WTC11 (cell line): Measurements from ENCODE around the gene MORF4L2. TPM values are rescaled to one million over a fixed set of nuclear protein-coding genes. Genes with fewer than 3 reads are reported as not detected.

Experiments used
- ATAC-seq: fragments of 200-7000 bp; cut with Tn5 transposase; 2 replicates; pipeline ENCODE4 v1.10.0; 2021; ENCODE audit warnings: mild to moderate bottlenecking, moderate library complexity
- Bru-seq: library from RNA; stranded (reverse); fragments of 400-500 nt; gene quantifications from one replicate; lab custom pipeline; 2021; lab: Mats Ljungman, UMichigan
- CTCF ChIA-PET: fragments of 300-600 bp; sonication (Branson Sonifier 250); formaldehyde crosslinking; loops from one replicate; lab custom pipeline; 2021; ENCODE audit warnings: antibody characterized with exemption; lab: Charles Lee
- POLR2A ChIA-PET: fragments of 350-600 bp; sonication (Branson Sonifier 250); formaldehyde crosslinking; loops from one replicate; lab custom pipeline; 2021; ENCODE audit warnings: antibody characterized with exemption; lab: Charles Lee
- DNase-seq: peaks from one replicate; pipeline ENCODE4 v3.0.0; 2021; ENCODE audit warnings: low spot score
- H3K27ac Mint-ChIP-seq: 2 replicates; pipeline ENCODE4 v1.8.0; 2021; ENCODE audit warnings: mixed read lengths
- H3K27me3 Mint-ChIP-seq: 2 replicates; pipeline ENCODE4 v1.8.0; 2021; ENCODE audit warnings: low read depth, mild to moderate bottlenecking, moderate library complexity, mixed read lengths
- H3K36me3 Mint-ChIP-seq: 2 replicates; pipeline ENCODE4 v1.8.0; 2021; ENCODE audit warnings: mixed read lengths
- H3K4me1 Mint-ChIP-seq: 2 replicates; pipeline ENCODE4 v1.8.0; 2022; ENCODE audit warnings: mixed read lengths
- H3K4me3 Mint-ChIP-seq: 2 replicates; pipeline ENCODE4 v1.8.0; 2021; ENCODE audit warnings: mild to moderate bottlenecking, moderate library complexity, mixed read lengths
- H3K9me3 Mint-ChIP-seq: 2 replicates; pipeline ENCODE4 v1.8.0; 2021; ENCODE audit warnings: mixed read lengths
- CBFB ChIP-seq: sonication (generic); formaldehyde crosslinking; IDR thresholded peaks from 2 replicates; pipeline ENCODE4 v1.8.1; 2022; ENCODE audit warnings: mild to moderate bottlenecking, low read depth, missing genetic modification reagents
- CREM ChIP-seq: sonication (generic); formaldehyde crosslinking; IDR thresholded peaks from 2 replicates; pipeline ENCODE4 v1.8.1; 2022; ENCODE audit warnings: mild to moderate bottlenecking, missing genetic modification reagents, moderate library complexity
- GABPB1 ChIP-seq: sonication (generic); formaldehyde crosslinking; IDR thresholded peaks from 2 replicates; pipeline ENCODE4 v1.8.1; 2023; ENCODE audit warnings: mild to moderate bottlenecking, missing genetic modification reagents
- IRF2 ChIP-seq: sonication (generic); formaldehyde crosslinking; IDR thresholded peaks from 2 replicates; pipeline ENCODE4 v1.8.0; 2022; ENCODE audit warnings: low read depth, missing genetic modification reagents, borderline replicate concordance
- NFYB ChIP-seq: sonication (generic); formaldehyde crosslinking; conservative IDR thresholded peaks from 2 replicates; pipeline ENCODE4 v1.8.0; 2022; ENCODE audit warnings: low read depth, missing genetic modification reagents
- SMAD3 ChIP-seq: sonication (generic); formaldehyde crosslinking; IDR thresholded peaks from 2 replicates; pipeline ENCODE4 v1.8.0; 2022; ENCODE audit warnings: missing genetic modification reagents, mild to moderate bottlenecking, borderline replicate concordance
- SMAD4 ChIP-seq: sonication (generic); formaldehyde crosslinking; IDR thresholded peaks from 2 replicates; pipeline ENCODE4 v1.8.0; 2022; ENCODE audit warnings: mild to moderate bottlenecking, missing genetic modification reagents
- SOX15 ChIP-seq: fragments of 250-450 bp; sonication (Bioruptor Pico); IDR thresholded peaks from 2 replicates; pipeline ENCODE4 v1.9.0; 2021; ENCODE audit warnings: mild to moderate bottlenecking
- USF1 ChIP-seq: sonication (generic); formaldehyde crosslinking; IDR thresholded peaks from 2 replicates; pipeline ENCODE4 v1.8.0; 2022; ENCODE audit warnings: mild to moderate bottlenecking, missing genetic modification reagents
- USF2 ChIP-seq: sonication (generic); formaldehyde crosslinking; IDR thresholded peaks from 2 replicates; pipeline ENCODE4 v1.8.1; 2023; ENCODE audit warnings: mild to moderate bottlenecking, missing genetic modification reagents, moderate library complexity
- ZNF232 ChIP-seq: sonication (generic); formaldehyde crosslinking; IDR thresholded peaks from 2 replicates; pipeline ENCODE4 v1.8.0; 2022; ENCODE audit warnings: mild to moderate bottlenecking, missing genetic modification reagents
- long read RNA-seq, 3 experiments: library from RNA in 1 of 3; library from capped mRNA in 1 of 3; library from polyadenylated mRNA in 1 of 3; unstranded in 2 of 3; stranded (forward) in 1 of 3; transcript quantifications; one replicate each; pipeline ENCODE4 v2.0.0, GENCODE V29; 2021
- total RNA-seq: library from RNA; stranded (reverse); gene quantifications from 3 replicates; pipeline ENCODE4 v1.2.3, GENCODE V29; 2021
- TF ChIP-seq, protein P1 (sequence below): sonication (generic); formaldehyde crosslinking; IDR thresholded peaks from 2 replicates; pipeline ENCODE4 v1.8.0; 2022; ENCODE audit warnings: missing genetic modification reagents
- TF ChIP-seq, protein P2 (sequence below): sonication (generic); formaldehyde crosslinking; IDR thresholded peaks from 2 replicates; pipeline ENCODE4 v1.8.0; 2022; ENCODE audit warnings: mild to moderate bottlenecking, missing genetic modification reagents
- TF ChIP-seq, protein P3 (sequence below): sonication (generic); formaldehyde crosslinking; IDR thresholded peaks from 2 replicates; pipeline ENCODE4 v1.8.1; 2023; ENCODE audit warnings: mild to moderate bottlenecking, missing genetic modification reagents, moderate library complexity
- TF ChIP-seq, protein P4 (sequence below): sonication (generic); formaldehyde crosslinking; IDR thresholded peaks from 2 replicates; pipeline ENCODE4 v1.8.1; 2023; ENCODE audit warnings: mild to moderate bottlenecking, missing genetic modification reagents

The MORF4L2 gene
- total RNA-seq (325 to 355 TPM (median 329 TPM) in 3 replicates), Bru-seq, nascent RNA (percentile 99 among the genes with signal in this experiment)
- long read RNA-seq, experiment 1, transcript MORF4L2-203 (4 exons, 1,983 nt), result minor isoform, 199 of 891 reads
- long read RNA-seq, experiment 1, transcript MORF4L2-209 (5 exons, 869 nt), result minor isoform, 76 of 891 reads
- long read RNA-seq, experiment 1, transcript MORF4L2-215 (4 exons, 451 nt), result major isoform, 288 of 891 reads
- long read RNA-seq, experiment 1, transcript MORF4L2-206 (4 exons, 1,965 nt), result minor isoform, 32 of 891 reads
- long read RNA-seq, experiment 1, partial matches to known transcripts, result 13 of 891 reads
- long read RNA-seq, experiment 1, other reads (novel, unspliced or antisense), result 196 of 891 reads
- long read RNA-seq, experiment 2, transcript MORF4L2-215 (4 exons, 451 nt), result major isoform, 57 of 299 reads
- long read RNA-seq, experiment 2, transcript MORF4L2-201 (4 exons, 1,824 nt), result minor isoform, 12 of 299 reads
- long read RNA-seq, experiment 2, transcript MORF4L2-203 (4 exons, 1,983 nt), result minor isoform, 19 of 299 reads
- long read RNA-seq, experiment 2, transcript MORF4L2-206 (4 exons, 1,965 nt), result minor isoform, 12 of 299 reads
- long read RNA-seq, experiment 2, partial matches to known transcripts, result 24 of 299 reads
- long read RNA-seq, experiment 2, other reads (novel, unspliced or antisense), result 148 of 299 reads
- long read RNA-seq, experiment 3, transcript MORF4L2-209 (5 exons, 869 nt), result minor isoform, 53 of 475 reads
- long read RNA-seq, experiment 3, transcript MORF4L2-215 (4 exons, 451 nt), result major isoform, 145 of 475 reads
- long read RNA-seq, experiment 3, transcript MORF4L2-203 (4 exons, 1,983 nt), result minor isoform, 99 of 475 reads
- long read RNA-seq, experiment 3, transcript MORF4L2-201 (4 exons, 1,824 nt), result minor isoform, 22 of 475 reads
- long read RNA-seq, experiment 3, partial matches to known transcripts, result 5 of 475 reads
- long read RNA-seq, experiment 3, other reads (novel, unspliced or antisense), result 103 of 475 reads

DNA sequence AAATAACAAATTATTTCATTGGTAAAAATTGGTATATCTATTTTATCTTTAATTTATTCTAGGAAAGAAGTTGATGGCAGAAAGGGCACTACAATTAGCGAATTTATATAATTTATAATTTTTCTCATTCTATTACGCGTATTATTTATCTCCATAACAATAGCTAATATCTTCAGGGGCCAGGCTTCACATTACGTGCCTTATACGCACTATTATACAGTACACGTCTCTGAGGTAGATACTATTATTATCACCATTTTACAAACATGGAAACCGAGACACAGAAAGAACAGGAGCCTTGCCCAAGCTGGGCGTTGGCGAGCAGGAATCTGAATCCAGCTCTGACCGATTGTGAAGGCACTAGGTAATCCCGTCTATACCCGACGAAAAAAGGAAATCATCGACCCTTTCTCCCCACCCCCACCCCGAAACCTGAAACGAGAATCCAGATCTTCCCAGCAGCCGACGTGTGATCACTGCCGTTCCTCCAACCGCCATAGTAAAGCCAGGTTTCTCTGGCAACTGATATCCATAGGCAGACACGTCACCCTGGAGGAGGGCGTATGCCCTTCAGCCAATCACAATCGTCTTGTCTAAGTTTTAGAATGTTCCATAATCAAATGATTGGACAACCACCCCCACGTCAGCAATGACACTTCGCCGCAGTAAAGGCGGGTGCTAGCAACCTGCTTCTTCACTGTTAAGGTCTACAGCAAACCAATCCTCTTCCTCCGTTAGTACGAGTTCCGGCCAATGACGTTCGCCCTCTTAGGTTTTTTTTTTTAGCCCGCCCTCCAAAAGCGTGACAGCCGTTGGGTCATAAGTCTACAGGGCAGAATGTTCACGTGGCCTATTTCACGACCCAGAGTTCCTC lies at the start of gene MORF4L2:
Gene MORF4L2, minus strand, starts transcription at position 501 of the 874 bp plus-strand sequence. CDS start 9,672 bp downstream, outside the sequence.
- peak; percentile 84 for DNase-seq
- peaks cover 28% of the 10 kb centered on the region for H3K36me3 Mint-ChIP-seq
- ChIA-PET CTCF (interaction anchor here (0.6 to 1.1 kb wide), 3 partner anchors 56 to 153 kb away, joined by 4 to 9 read pairs (median 4); no protein-coding TSS in a partner anchor), POLR2A (interaction anchor here (0.9 to 1.3 kb wide), 3 partner anchors 12 to 232 kb away, joined by 3 to 5 read pairs (median 3); no protein-coding TSS in a partner anchor)
- H3K4me3 Mint-ChIP-seq, result no peak within 1 kb of the TSS
- 0 out of 2 replicates have a peak, but pooled peaks cover 4% of the 10 kb centered on the region for H3K4me1 Mint-ChIP-seq
- peak; percentile 94 for ATAC-seq
- H3K27ac Mint-ChIP-seq, result peak within 1 kb of the TSS; percentile 97
- no peaks in the 10 kb centered on the region for H3K9me3 Mint-ChIP-seq
- no peaks in the 10 kb centered on the region for H3K27me3 Mint-ChIP-seq
- TF ChIP-seq CREM (CRISPR knock-in tag) (peak; percentile 77), USF1 (peak; percentile 70), SMAD4 (CRISPR knock-in tag) (no peak), SMAD3 (CRISPR knock-in tag) (no peak), ZNF232 (CRISPR knock-in tag) (0 out of 2 replicates have a peak, but pooled peaks have one; percentile 36), NFYB (CRISPR knock-in tag) (peak; percentile 91), SOX15 (CRISPR knock-in tag) (no peak), USF2 (CRISPR knock-in tag) (peak; percentile 68)
- TF ChIP-seq, protein P1, sequence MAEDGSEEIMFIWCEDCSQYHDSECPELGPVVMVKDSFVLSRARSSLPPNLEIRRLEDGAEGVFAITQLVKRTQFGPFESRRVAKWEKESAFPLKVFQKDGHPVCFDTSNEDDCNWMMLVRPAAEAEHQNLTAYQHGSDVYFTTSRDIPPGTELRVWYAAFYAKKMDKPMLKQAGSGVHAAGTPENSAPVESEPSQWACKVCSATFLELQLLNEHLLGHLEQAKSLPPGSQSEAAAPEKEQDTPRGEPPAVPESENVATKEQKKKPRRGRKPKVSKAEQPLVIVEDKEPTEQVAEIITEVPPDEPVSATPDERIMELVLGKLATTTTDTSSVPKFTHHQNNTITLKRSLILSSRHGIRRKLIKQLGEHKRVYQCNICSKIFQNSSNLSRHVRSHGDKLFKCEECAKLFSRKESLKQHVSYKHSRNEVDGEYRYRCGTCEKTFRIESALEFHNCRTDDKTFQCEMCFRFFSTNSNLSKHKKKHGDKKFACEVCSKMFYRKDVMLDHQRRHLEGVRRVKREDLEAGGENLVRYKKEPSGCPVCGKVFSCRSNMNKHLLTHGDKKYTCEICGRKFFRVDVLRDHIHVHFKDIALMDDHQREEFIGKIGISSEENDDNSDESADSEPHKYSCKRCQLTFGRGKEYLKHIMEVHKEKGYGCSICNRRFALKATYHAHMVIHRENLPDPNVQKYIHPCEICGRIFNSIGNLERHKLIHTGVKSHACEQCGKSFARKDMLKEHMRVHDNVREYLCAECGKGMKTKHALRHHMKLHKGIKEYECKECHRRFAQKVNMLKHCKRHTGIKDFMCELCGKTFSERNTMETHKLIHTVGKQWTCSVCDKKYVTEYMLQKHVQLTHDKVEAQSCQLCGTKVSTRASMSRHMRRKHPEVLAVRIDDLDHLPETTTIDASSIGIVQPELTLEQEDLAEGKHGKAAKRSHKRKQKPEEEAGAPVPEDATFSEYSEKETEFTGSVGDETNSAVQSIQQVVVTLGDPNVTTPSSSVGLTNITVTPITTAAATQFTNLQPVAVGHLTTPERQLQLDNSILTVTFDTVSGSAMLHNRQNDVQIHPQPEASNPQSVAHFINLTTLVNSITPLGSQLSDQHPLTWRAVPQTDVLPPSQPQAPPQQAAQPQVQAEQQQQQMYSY (CRISPR knock-in tag), result peak; percentile 91
- TF ChIP-seq, protein P2, sequence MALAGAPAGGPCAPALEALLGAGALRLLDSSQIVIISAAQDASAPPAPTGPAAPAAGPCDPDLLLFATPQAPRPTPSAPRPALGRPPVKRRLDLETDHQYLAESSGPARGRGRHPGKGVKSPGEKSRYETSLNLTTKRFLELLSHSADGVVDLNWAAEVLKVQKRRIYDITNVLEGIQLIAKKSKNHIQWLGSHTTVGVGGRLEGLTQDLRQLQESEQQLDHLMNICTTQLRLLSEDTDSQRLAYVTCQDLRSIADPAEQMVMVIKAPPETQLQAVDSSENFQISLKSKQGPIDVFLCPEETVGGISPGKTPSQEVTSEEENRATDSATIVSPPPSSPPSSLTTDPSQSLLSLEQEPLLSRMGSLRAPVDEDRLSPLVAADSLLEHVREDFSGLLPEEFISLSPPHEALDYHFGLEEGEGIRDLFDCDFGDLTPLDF (CRISPR knock-in tag), result no peak

DNA sequence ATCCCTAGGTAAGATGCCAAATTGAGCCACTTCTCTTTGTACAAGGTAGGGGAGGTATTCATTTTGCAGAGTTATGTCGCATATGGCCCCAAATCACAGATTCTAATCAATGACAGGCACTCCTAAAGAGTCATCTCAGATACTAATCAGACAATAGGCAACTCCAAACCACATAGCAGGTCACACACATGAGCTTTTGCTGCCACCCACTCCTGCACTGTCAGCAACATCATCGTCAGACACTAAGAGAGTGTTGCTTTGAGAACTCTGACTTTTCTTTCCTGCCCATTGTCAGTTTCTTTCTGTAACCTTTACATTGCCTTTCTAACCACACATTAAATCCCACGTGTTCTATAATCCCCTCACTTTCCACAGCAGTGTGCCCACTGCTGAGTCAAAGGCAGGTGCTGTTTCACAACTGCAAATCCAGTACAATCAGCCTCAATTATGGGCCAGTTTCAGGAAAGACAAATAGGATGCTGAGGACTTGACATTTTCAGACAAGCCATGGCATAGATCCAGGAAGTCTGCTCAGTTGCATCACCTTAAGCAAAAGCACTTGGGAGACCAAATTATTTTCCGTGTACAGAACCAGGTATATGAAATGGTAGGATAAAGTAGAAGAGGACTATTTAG lies 47.7 kb upstream of the MORF4L2 start:
- no peak overlapping the region for H3K4me3 Mint-ChIP-seq
- ATAC-seq (no peak), DNase-seq (no peak)
- no peaks in the 10 kb centered on the region for H3K36me3 Mint-ChIP-seq
- no peaks in the 10 kb centered on the region for H3K9me3 Mint-ChIP-seq
- ChIA-PET POLR2A (no interaction called here), CTCF (no interaction called here)
- H3K27me3 Mint-ChIP-seq, result peaks cover 12% of the 10 kb centered on the region
- H3K4me1 Mint-ChIP-seq, result peaks cover 43% of the 10 kb centered on the region
- H3K27ac Mint-ChIP-seq, result no peak overlapping the region
- TF ChIP-seq, protein P3, sequence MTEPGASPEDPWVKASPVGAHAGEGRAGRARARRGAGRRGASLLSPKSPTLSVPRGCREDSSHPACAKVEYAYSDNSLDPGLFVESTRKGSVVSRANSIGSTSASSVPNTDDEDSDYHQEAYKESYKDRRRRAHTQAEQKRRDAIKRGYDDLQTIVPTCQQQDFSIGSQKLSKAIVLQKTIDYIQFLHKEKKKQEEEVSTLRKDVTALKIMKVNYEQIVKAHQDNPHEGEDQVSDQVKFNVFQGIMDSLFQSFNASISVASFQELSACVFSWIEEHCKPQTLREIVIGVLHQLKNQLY (CRISPR knock-in tag), result no peak
- no peak for TF ChIP-seq CREM (CRISPR knock-in tag)
- TF ChIP-seq SOX15 (CRISPR knock-in tag), result no peak
- TF ChIP-seq, protein P4, sequence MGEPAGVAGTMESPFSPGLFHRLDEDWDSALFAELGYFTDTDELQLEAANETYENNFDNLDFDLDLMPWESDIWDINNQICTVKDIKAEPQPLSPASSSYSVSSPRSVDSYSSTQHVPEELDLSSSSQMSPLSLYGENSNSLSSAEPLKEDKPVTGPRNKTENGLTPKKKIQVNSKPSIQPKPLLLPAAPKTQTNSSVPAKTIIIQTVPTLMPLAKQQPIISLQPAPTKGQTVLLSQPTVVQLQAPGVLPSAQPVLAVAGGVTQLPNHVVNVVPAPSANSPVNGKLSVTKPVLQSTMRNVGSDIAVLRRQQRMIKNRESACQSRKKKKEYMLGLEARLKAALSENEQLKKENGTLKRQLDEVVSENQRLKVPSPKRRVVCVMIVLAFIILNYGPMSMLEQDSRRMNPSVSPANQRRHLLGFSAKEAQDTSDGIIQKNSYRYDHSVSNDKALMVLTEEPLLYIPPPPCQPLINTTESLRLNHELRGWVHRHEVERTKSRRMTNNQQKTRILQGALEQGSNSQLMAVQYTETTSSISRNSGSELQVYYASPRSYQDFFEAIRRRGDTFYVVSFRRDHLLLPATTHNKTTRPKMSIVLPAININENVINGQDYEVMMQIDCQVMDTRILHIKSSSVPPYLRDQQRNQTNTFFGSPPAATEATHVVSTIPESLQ (CRISPR knock-in tag), result no peak
- TF ChIP-seq CBFB (CRISPR knock-in tag), result no peak
- TF ChIP-seq ZNF232 (CRISPR knock-in tag), result no peak
- TF ChIP-seq IRF2 (CRISPR knock-in tag), result no peak
- no peak for TF ChIP-seq GABPB1 (CRISPR knock-in tag)
